HG03103 (cell line): ENCODE measurements around the gene SGIP1.

Experiments
- ATAC-seq: cut with Tn5 transposase; IDR thresholded peaks from one replicate; pipeline ENCODE4 v1.9.1; 2021; ENCODE audit warnings: low read depth; ENCODE audit not compliant: unreplicated experiment

Gene SGIP1, protein sequence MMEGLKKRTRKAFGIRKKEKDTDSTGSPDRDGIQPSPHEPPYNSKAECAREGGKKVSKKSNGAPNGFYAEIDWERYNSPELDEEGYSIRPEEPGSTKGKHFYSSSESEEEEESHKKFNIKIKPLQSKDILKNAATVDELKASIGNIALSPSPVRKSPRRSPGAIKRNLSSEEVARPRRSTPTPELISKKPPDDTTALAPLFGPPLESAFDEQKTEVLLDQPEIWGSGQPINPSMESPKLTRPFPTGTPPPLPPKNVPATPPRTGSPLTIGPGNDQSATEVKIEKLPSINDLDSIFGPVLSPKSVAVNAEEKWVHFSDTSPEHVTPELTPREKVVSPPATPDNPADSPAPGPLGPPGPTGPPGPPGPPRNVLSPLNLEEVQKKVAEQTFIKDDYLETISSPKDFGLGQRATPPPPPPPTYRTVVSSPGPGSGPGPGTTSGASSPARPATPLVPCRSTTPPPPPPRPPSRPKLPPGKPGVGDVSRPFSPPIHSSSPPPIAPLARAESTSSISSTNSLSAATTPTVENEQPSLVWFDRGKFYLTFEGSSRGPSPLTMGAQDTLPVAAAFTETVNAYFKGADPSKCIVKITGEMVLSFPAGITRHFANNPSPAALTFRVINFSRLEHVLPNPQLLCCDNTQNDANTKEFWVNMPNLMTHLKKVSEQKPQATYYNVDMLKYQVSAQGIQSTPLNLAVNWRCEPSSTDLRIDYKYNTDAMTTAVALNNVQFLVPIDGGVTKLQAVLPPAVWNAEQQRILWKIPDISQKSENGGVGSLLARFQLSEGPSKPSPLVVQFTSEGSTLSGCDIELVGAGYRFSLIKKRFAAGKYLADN

DNA sequence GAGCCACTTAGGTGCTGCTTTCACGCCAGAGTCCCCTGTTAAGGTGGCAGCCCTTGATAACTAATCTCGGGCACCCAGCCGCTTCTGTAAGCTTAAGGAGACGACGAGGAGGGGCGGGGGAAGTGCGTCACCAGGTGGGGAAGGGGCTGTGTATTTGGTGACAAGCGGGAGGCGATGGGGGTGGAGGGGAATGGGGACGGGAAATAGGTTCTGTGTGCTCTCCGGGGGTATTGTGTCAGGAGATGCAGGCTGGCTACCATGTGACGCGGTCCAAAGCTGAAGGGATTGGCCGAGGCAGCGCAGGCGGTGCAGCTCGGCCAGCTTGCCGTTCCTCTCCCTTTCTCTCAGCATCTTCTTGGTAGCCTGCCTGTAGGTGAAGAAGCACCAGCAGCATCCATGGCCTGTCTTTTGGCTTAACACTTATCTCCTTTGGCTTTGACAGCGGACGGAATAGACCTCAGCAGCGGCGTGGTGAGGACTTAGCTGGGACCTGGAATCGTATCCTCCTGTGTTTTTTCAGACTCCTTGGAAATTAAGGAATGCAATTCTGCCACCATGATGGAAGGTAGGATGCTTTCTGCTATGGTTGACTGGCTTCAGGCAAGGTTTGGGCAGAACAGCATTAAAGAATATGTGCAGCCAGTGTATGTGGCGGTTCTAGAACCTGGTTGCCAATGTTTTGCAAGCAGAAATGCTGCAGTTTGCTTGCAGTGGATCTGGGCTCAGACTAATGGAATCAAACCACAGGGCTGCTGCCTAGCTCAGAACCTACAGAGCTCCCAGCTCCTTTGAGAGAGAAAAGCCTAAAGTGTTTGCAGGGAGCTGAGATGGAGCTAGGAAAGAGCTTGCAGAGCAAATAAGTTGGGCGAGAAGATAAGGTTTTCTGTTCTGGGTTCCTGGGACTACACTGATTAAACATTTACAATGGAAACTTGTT lies at the start of gene SGIP1:
Gene SGIP1, plus strand, starts transcription at position 350 of the 937 bp plus-strand sequence. Its CDS starts 206 bp downstream, at position 556.
- ATAC-seq = no peak

GRCh38 chr1:66489151-66489550 lies 44.8 kb upstream of the SGIP1 start:
- no peak for ATAC-seq

GRCh38 chr1:66489972-66490601 lies 43.9 kb upstream of the SGIP1 start:
- ATAC-seq = no peak

DNA sequence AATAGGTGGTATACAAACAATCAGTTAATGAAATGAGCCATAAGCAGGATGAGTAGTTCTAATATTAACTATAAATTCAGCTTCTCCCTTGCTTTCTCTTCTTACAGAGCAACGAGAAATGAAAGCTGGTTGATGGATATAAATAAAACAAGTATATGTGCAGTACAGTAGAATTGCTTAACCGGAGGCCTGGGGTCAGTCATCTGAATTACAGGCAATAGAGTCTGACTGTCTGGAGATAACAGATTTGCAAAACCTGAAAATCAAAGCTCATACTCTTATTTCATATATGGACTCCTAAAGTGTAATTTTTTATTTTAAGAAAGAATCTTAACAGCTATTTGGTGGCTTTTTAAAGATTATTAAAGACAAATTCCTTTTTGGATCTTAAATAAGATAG lies 43.1 kb upstream of the SGIP1 start:
- ATAC-seq = peak; percentile 94

DNA sequence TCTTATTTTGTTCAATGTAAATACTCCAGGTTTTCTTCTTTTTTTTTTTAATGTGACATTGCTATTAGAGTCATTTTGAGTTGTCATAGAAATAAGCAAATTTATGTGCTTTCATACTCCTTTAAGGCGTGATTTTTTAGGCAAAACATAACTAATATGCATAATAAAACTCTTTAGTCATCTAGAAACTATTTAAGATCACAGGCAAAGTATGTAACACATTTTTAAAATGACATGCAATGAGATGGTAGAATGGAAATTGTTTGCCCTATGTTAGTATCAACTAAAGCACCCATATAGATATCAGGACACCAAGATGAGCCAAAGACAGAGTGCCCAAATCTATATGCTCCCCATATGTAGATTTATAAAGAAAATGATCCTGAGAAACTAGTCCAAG lies 41.5 kb upstream of the SGIP1 start:
- no peak for ATAC-seq

DNA sequence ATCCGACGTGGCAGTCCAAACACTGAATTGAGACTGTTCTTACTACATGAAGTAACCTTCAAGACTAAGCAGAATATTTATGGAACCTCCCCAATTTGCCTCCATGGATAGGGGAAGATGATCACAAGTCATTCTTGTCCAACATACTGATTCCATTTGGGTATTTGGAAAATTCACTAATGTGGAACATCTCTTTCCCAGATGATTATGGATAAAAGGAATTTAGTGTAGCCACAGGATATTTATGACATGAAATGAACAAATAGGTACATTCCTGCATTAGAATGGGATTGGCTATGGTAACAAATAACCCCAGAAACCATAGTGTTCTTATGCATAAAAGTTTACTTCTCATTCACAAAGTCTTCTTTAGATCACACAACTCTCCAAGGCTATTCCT lies 40.2 kb upstream of the SGIP1 start:
- ATAC-seq = no peak

DNA sequence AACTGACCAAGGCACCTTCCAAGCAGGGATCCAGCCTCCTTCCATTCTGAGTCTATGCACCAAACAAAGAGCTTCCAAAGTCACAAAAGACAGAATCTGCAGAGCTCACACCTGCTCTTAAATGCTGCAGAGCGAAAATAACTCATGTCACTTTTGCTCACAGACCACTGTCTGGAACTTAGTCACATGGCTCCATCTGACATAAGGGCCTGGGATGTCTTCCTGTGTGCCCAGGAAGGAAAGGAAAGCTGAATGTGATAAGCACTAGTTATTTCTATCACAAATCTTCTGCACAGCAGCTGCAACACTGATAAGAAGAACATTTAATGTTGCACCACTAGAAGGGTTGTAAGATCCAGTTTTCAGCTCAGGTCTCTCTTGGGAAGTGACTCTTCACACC lies 39.5 kb upstream of the SGIP1 start:
- ATAC-seq = no peak

DNA sequence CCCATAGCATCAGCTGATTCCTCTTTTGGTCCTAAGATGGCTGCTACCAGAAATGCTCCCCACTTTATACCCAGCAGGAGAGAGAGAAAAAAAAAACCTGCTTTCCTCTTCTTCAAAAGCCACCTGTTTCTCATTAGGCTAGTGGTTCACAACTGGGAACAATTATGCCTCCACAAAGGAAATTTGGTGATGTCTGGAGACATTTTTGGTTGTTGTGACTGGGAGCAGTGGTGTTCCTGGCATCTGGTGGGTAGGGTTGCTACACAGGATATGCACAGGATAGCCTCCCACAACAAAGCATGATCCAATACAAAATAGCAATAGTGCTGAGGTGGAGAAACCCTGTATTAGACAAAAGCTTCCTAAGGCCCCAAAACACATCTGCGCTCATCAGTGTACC lies 38.5 kb upstream of the SGIP1 start:
- ATAC-seq = no peak

GRCh38 chr1:66497910-66498309 lies 36.0 kb upstream of the SGIP1 start:
- ATAC-seq = no peak

GRCh38 chr1:66500301-66500700 lies 33.7 kb upstream of the SGIP1 start:
- no peak for ATAC-seq

GRCh38 chr1:66502086-66502485 lies 31.9 kb upstream of the SGIP1 start:
- no peak for ATAC-seq

GRCh38 chr1:66503841-66504470 lies 30.0 kb upstream of the SGIP1 start:
- peak; percentile 91 for ATAC-seq

GRCh38 chr1:66505671-66506392 lies 28.1 kb upstream of the SGIP1 start:
- ATAC-seq = no peak

- ATAC-seq = no peak
Measured at GRCh38 chr1:66506393-66506687, 27.6 kb upstream of the SGIP1 start.

GRCh38 chr1:66506991-66507390 lies 27.0 kb upstream of the SGIP1 start:
- no peak for ATAC-seq

DNA sequence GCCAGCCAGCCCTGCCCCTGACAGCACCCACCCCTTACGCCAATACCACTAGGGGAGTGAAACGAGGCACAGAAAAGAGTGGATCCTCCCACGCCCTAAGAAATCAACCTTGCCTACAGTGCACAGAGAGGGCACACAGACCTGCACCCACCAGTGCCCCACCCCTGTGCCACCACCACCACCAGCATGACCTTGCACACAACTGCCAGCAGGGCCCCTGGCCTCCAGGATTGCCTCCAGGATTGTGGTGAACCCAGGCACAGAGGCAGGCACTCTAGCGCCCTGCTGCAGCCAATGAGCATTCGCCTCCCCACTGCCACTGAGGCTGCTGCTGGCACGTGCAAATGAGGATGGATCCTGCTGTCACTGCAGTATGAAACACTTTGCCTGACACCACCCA lies 23.5 kb upstream of the SGIP1 start:
- ATAC-seq = no peak

DNA sequence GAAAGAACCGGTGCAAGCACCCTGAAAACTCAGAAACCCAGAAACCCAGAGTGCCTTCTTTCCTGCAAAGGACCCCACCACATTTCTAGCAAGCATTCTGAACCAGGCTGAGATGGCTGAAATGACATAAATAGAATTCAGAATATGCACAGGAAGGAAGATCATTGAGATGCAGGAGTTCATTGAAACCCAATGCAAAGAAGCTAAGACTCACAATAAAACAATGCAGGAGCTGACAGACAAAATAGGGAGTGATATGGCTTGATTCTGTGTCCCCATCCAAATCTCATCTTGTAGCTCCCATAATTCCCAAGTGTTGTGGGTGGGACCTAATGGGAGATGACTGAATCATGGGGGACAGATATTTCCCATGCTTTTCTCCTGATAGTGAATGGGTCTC lies 22.8 kb upstream of the SGIP1 start:
- no peak for ATAC-seq

DNA sequence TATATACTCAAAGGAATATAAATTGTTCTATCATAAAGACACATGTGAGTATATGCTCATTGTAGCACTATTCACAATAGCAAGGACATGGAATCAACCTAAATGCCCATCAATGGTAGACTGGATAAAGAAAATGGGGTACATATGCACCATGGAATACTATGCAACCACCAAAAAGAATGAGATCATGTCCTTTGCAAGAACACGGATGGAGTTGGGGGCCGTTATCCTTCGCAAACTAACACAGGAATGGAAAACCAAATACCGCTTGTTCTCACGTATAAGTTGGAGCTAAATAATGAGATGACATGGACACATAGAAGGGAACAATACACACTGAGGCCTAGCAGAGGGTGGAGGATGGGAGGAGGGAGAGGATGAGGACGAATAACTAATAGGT lies 16.0 kb upstream of the SGIP1 start:
- ATAC-seq = no peak

- no peak for ATAC-seq
Measured at GRCh38 chr1:66518654-66519053, 15.3 kb upstream of the SGIP1 start.
